Panc1 (cell line): ENCODE results near the gene ASTE1. TPM values are rescaled to one million over a fixed set of nuclear protein-coding genes. Genes with fewer than 3 reads are reported as not detected.

Source experiments
- ATAC-seq: fragments of 200-7000 bp; cut with Tn5 transposase; 2 replicates; pipeline ENCODE4 v1.9.1; 2020; ENCODE audit warnings: mild to moderate bottlenecking, moderate library complexity
- BruUV-seq: library from RNA; stranded (reverse); fragments of 400-500 nt; replicated peaks from 2 replicates; lab custom pipeline; 2021; lab: Mats Ljungman, UMichigan
- CTCF ChIA-PET: fragments of 300-600 bp; sonication (Branson Sonifier 250); formaldehyde crosslinking; loops from one replicate; lab custom pipeline; 2022; ENCODE audit warnings: antibody characterized with exemption; lab: Charles Lee
- POLR2A ChIA-PET: fragments of 300-600 bp; sonication (Branson Sonifier 250); formaldehyde crosslinking; loops from one replicate; lab custom pipeline; 2022; ENCODE audit warnings: antibody characterized with exemption; lab: Charles Lee
- DNase-seq: peaks from one replicate; pipeline ENCODE4 v3.0.0-alpha.2; 2010; ENCODE audit warnings: low read depth, low spot score
- H3K27ac ChIP-seq: 2 replicates; pipeline ENCODE4 v1.5.1; 2011; ENCODE audit warnings: mild to moderate bottlenecking, low read length, inconsistent platforms
- H3K27me3 ChIP-seq: fragments of 200-500 bp; sonication (Bioruptor generic); 2 replicates; pipeline ENCODE4 v1.6.0; 2014; ENCODE audit warnings: low read length, inconsistent platforms; ENCODE audit not compliant: control insufficient read depth, insufficient read depth
- H3K36me3 ChIP-seq: fragments of 200-500 bp; sonication (Bioruptor generic); 2 replicates; pipeline ENCODE4 v1.5.1; 2014; ENCODE audit warnings: inconsistent platforms, mild to moderate bottlenecking, low read length, moderate library complexity; ENCODE audit not compliant: control insufficient read depth, insufficient read depth
- H3K4me1 ChIP-seq: 2 replicates; pipeline ENCODE4 v1.5.1; 2011; ENCODE audit warnings: inconsistent platforms, mild to moderate bottlenecking, low read length, moderate library complexity; ENCODE audit not compliant: control insufficient read depth, insufficient read depth
- H3K4me3 ChIP-seq, 2 experiments: 2 replicates each; pipeline ENCODE4 v1.5.1; 2011 to 2012; ENCODE audit warnings: low read depth in 2 of 2, low read length in 2 of 2, mild to moderate bottlenecking in 2 of 2, inconsistent platforms in 1 of 2, moderate library complexity in 1 of 2
- H3K9me3 ChIP-seq: fragments of 200-500 bp; sonication (Bioruptor generic); 2 replicates; pipeline ENCODE4 v1.5.1; 2014; ENCODE audit warnings: low read depth, mild to moderate bottlenecking, inconsistent platforms, low read length, moderate library complexity; ENCODE audit not compliant: control insufficient read depth, insufficient read depth
- POLR2AphosphoS5 ChIP-seq: IDR thresholded peaks from 2 replicates; pipeline ENCODE4 v1.6.1; 2012; ENCODE audit warnings: mild to moderate bottlenecking, low read depth, low read length, moderate library complexity
- SIN3A ChIP-seq: IDR thresholded peaks from 2 replicates; pipeline ENCODE4 v1.6.1; 2012; ENCODE audit warnings: low read depth, mild to moderate bottlenecking, low read length, moderate library complexity, borderline replicate concordance; ENCODE audit not compliant: insufficient read depth
- TCF7L2 ChIP-seq: IDR thresholded peaks from 2 replicates; pipeline ENCODE4 v1.6.1; 2011; ENCODE audit warnings: mild to moderate bottlenecking, low read depth, low read length, inconsistent platforms
- in situ Hi-C: cut with HindIII; loops from 2 replicates; pipeline ENCODE4 v1.10.0; 2016; ENCODE audit warnings: low sequenced_read_pairs, low pct_unique_long_range_greater_than_20kb
- intact Hi-C: fragments of 100-400 bp; cut with micrococcal nuclease; formaldehyde crosslinking; loops from one replicate; pipeline ENCODE4 v1.10.0; 2022; ENCODE audit not compliant: unreplicated experiment
- total RNA-seq: library from RNA; stranded (reverse); gene quantifications from one replicate; pipeline ENCODE4 v1.2.1, GENCODE V29; 2021; ENCODE audit not compliant: unreplicated experiment
- TF ChIP-seq, protein P1 (sequence below): fragments of 450-650 bp; IDR thresholded peaks from 2 replicates; pipeline ENCODE4 v1.5.1; 2017; ENCODE audit warnings: mild to moderate bottlenecking
- TF ChIP-seq, protein P2 (sequence below), 2 experiments: IDR thresholded peaks; 2 replicates each; pipeline ENCODE4 v1.6.1; 2011 to 2012; ENCODE audit warnings: low read depth in 2 of 2, control low read depth in 1 of 2, low read length in 1 of 2, mild to moderate bottlenecking in 1 of 2, moderate library complexity in 1 of 2; ENCODE audit not compliant: insufficient read depth in 1 of 2

The ASTE1 gene
- total RNA-seq, 1 experiment from 2014 or later: 7.4 TPM

DNA sequence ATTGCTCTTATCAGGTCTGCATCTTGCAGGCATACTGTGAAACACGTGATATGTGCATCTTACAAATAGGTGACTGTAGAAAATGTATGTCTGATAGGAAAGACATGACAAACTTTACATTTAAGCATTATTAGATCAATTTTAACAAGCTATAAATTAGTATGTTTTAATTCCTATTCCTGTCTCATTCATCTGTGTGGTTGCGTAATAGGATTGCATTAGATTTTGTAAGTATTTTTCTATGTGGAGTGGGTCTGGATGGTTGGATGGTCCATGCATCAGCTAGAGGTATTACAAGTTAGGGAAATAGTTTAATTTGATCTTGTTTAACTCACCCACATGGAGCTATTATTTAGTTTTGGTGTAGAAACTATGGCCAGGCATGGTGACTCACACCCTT lies 18.8 kb downstream of the ASTE1 start:
- in situ Hi-C loops: no loop called here
- TF ChIP-seq TCF7L2 (no peak), POLR2AphosphoS5 (no peak), SIN3A (no peak)
- TF ChIP-seq, protein P1, sequence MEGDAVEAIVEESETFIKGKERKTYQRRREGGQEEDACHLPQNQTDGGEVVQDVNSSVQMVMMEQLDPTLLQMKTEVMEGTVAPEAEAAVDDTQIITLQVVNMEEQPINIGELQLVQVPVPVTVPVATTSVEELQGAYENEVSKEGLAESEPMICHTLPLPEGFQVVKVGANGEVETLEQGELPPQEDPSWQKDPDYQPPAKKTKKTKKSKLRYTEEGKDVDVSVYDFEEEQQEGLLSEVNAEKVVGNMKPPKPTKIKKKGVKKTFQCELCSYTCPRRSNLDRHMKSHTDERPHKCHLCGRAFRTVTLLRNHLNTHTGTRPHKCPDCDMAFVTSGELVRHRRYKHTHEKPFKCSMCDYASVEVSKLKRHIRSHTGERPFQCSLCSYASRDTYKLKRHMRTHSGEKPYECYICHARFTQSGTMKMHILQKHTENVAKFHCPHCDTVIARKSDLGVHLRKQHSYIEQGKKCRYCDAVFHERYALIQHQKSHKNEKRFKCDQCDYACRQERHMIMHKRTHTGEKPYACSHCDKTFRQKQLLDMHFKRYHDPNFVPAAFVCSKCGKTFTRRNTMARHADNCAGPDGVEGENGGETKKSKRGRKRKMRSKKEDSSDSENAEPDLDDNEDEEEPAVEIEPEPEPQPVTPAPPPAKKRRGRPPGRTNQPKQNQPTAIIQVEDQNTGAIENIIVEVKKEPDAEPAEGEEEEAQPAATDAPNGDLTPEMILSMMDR: no peak
- TF ChIP-seq, protein P2, sequence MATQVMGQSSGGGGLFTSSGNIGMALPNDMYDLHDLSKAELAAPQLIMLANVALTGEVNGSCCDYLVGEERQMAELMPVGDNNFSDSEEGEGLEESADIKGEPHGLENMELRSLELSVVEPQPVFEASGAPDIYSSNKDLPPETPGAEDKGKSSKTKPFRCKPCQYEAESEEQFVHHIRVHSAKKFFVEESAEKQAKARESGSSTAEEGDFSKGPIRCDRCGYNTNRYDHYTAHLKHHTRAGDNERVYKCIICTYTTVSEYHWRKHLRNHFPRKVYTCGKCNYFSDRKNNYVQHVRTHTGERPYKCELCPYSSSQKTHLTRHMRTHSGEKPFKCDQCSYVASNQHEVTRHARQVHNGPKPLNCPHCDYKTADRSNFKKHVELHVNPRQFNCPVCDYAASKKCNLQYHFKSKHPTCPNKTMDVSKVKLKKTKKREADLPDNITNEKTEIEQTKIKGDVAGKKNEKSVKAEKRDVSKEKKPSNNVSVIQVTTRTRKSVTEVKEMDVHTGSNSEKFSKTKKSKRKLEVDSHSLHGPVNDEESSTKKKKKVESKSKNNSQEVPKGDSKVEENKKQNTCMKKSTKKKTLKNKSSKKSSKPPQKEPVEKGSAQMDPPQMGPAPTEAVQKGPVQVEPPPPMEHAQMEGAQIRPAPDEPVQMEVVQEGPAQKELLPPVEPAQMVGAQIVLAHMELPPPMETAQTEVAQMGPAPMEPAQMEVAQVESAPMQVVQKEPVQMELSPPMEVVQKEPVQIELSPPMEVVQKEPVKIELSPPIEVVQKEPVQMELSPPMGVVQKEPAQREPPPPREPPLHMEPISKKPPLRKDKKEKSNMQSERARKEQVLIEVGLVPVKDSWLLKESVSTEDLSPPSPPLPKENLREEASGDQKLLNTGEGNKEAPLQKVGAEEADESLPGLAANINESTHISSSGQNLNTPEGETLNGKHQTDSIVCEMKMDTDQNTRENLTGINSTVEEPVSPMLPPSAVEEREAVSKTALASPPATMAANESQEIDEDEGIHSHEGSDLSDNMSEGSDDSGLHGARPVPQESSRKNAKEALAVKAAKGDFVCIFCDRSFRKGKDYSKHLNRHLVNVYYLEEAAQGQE (IDR thresholded peaks at IDR 0.05; ENCODE audit: insufficient read depth in 1 of 2, low read depth in 2 of 2, low read length in 1 of 2): no peak
- Histone ChIP-seq H3K4me1 (no peaks in the 10 kb centered on the region), H3K27ac (no peak overlapping the region), H3K9me3 (no peaks in the 10 kb centered on the region), H3K4me3 (no peak overlapping the region), H3K36me3 (0 out of 2 replicates have a peak, but pooled peaks cover 2% of the 10 kb centered on the region), H3K27me3 (no peaks in the 10 kb centered on the region)
- DNase-seq: no peak
- intact Hi-C loops: no loop called here
- CTCF ChIA-PET: no interaction called here
- ATAC-seq: no peak
- POLR2A ChIA-PET: no interaction called here
- BruUV-seq: no TSS peak

DNA sequence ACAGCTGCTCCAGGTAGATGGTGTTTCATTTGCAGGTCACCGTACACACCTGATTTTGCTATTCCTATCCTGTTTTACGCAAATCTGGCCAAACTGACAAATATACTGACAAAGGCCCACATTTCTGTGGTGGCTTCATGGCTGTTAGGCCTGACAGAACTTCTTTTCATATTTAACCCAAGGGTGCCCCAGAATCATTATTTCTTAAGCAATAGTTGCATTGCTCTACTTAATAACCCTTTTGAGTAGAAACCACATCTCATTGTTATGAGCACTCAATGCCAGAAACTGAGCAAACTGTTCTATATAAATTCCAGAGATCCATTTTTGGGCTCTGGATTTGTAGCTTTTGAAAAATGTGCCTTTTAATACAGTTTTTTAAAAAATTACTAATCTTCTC lies 19.4 kb downstream of the ASTE1 start:
- Histone ChIP-seq H3K27me3 (no peaks in the 10 kb centered on the region), H3K36me3 (0 out of 2 replicates have a peak, but pooled peaks cover 2% of the 10 kb centered on the region), H3K4me3 (no peak overlapping the region), H3K27ac (no peak overlapping the region), H3K9me3 (no peaks in the 10 kb centered on the region), H3K4me1 (no peaks in the 10 kb centered on the region)
- no peak for TF ChIP-seq TCF7L2
- TF ChIP-seq, protein P2 (IDR thresholded peaks at IDR 0.05; ENCODE audit: insufficient read depth in 1 of 2, low read depth in 2 of 2, low read length in 1 of 2): no peak
- no peak for TF ChIP-seq SIN3A
- TF ChIP-seq POLR2AphosphoS5: no peak
- BruUV-seq: no TSS peak
- ChIA-PET POLR2A (no interaction called here), CTCF (no interaction called here)
- no peak for ATAC-seq
- DNase-seq: no peak
- intact Hi-C loops: no loop called here
- in situ Hi-C loops: no loop called here
